Chondrocyte (in vitro differentiated cells): ENCODE results near the gene HIC2. TPM values are rescaled to one million over a fixed set of nuclear protein-coding genes. Genes with fewer than 3 reads are reported as not detected.
A peak's percentile ranks its signal among the peaks of the same experiment; 100 is the strongest.

Experiments
- DNase-seq: peaks from one replicate; pipeline ENCODE4 v3.0.0; 2021; ENCODE audit warnings: mixed read lengths, low spot score
- H3K27ac Mint-ChIP-seq: one replicate; pipeline ENCODE4 v1.8.0; 2021; ENCODE audit warnings: mild to moderate bottlenecking, moderate library complexity, mixed read lengths; ENCODE audit not compliant: unreplicated experiment
- H3K27me3 Mint-ChIP-seq: 2 replicates; pipeline ENCODE4 v1.8.0; 2021; ENCODE audit warnings: low read depth, mixed read lengths
- H3K36me3 Mint-ChIP-seq: 2 replicates; pipeline ENCODE4 v1.8.0; 2021; ENCODE audit warnings: low read depth, mixed read lengths
- H3K4me1 Mint-ChIP-seq: 2 replicates; pipeline ENCODE4 v1.8.0; 2021; ENCODE audit warnings: low read depth, mild to moderate bottlenecking, mixed read lengths
- H3K4me3 Mint-ChIP-seq: one replicate; pipeline ENCODE4 v1.8.0; 2021; ENCODE audit warnings: mild to moderate bottlenecking, moderate library complexity, mixed read lengths; ENCODE audit not compliant: unreplicated experiment
- H3K9me3 Mint-ChIP-seq: 2 replicates; pipeline ENCODE4 v1.8.0; 2021; ENCODE audit warnings: low read depth, mixed read lengths
- total RNA-seq: library from RNA; stranded (reverse); gene quantifications from 3 replicates; pipeline ENCODE4 v1.2.1, GENCODE V29; 2021
- TF ChIP-seq, protein P1 (sequence below): fragments of 200-600 bp; sonication (generic); IDR thresholded peaks from 2 replicates; pipeline ENCODE4 v1.5.0; 2021; ENCODE audit warnings: antibody characterized with exemption, mild to moderate bottlenecking, moderate library complexity

Gene HIC2
- total RNA-seq, 1 donor from 2014 or later: 4.5 TPM

DNA sequence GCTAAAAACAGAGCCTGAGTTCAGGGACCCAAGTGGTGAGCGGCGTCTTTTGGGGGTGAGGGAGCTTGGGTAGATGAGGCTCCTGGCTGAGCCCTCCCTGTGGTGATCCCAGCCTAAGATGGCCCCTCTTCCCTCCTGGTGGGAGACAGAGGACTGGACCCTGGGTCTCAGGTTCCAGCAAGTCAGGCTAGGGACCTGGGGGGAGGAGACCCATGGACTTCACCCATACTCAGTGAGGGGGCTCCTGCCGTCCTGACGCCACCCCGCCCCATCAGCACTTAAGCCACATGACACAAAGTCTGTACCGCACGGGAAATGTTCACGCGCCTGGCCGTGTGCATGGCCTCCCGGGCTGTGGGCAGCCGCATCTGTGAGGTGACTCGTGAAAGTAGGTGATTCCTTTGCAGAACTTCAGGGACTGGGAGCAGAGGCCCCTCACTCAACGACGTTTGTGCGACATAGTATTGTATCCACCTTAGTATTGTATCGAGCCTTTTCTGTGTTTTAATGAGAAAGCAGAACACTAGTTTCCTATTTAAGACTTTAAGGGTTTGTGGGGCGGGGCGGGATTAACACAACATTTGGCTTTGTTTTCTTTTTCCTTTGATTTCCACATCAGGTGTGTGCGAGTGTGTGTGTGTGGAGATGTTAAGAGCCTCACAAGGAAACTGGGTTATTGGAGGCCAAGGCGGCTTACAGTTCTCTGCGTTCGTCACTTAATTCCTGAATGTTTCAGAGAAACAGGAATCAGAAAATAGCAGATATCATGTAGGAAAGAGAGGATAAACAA lies 31.7 kb downstream of the HIC2 start:
- H3K27me3 Mint-ChIP-seq: no peaks in the 10 kb centered on the region
- TF ChIP-seq, protein P1, sequence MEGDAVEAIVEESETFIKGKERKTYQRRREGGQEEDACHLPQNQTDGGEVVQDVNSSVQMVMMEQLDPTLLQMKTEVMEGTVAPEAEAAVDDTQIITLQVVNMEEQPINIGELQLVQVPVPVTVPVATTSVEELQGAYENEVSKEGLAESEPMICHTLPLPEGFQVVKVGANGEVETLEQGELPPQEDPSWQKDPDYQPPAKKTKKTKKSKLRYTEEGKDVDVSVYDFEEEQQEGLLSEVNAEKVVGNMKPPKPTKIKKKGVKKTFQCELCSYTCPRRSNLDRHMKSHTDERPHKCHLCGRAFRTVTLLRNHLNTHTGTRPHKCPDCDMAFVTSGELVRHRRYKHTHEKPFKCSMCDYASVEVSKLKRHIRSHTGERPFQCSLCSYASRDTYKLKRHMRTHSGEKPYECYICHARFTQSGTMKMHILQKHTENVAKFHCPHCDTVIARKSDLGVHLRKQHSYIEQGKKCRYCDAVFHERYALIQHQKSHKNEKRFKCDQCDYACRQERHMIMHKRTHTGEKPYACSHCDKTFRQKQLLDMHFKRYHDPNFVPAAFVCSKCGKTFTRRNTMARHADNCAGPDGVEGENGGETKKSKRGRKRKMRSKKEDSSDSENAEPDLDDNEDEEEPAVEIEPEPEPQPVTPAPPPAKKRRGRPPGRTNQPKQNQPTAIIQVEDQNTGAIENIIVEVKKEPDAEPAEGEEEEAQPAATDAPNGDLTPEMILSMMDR: no peak
- H3K36me3 Mint-ChIP-seq: peaks cover 6% of the 10 kb centered on the region
- H3K4me3 Mint-ChIP-seq: no peak overlapping the region
- no peaks in the 10 kb centered on the region for H3K4me1 Mint-ChIP-seq
- peak; percentile 59 for DNase-seq
- H3K27ac Mint-ChIP-seq: no peak overlapping the region
- H3K9me3 Mint-ChIP-seq: no peaks in the 10 kb centered on the region

DNA sequence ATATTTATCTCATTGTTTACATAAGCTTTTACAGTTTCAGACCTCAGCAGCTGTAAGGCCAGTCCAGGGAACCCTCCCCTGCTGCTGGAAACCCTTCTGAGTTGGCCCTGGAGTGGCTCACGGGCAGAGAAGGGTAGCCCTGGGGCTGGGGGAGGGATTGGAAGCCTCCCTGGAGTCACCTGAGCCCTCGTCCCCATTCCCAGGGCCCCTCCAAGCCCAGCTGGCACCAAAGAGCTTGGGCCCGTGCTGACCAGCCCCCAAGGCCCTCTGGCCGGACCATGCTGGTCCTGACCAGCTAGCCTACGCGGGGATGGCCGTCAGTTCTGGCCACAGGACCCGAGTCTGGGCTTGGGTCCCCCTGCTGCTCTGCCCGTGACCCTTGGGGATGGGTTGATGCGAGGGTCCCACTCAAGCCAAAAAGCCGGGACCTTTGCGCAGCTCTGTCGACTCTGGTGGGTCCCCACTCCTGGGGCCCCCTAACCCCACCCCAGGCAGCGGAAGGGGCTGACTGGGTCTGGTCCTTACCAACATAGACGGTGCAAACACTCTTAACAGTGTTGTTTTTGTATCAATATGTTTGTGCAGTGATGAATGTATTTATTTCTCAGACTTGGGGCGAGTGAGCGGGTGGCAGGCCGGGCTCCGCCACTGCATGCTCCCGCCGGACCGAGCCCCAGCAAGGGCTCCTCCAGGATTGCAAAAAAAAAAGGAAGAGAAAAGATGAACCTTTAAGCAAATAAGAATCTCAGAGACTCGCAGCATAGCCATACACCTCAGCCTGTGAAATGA lies 32.6 kb downstream of the HIC2 start:
- no peak overlapping the region for H3K4me3 Mint-ChIP-seq
- TF ChIP-seq, protein P1: no peak
- H3K9me3 Mint-ChIP-seq: no peaks in the 10 kb centered on the region
- no peaks in the 10 kb centered on the region for H3K4me1 Mint-ChIP-seq
- H3K27ac Mint-ChIP-seq: no peak overlapping the region
- H3K36me3 Mint-ChIP-seq: peaks cover 6% of the 10 kb centered on the region
- no peaks in the 10 kb centered on the region for H3K27me3 Mint-ChIP-seq
- DNase-seq: peak; percentile 76

DNA sequence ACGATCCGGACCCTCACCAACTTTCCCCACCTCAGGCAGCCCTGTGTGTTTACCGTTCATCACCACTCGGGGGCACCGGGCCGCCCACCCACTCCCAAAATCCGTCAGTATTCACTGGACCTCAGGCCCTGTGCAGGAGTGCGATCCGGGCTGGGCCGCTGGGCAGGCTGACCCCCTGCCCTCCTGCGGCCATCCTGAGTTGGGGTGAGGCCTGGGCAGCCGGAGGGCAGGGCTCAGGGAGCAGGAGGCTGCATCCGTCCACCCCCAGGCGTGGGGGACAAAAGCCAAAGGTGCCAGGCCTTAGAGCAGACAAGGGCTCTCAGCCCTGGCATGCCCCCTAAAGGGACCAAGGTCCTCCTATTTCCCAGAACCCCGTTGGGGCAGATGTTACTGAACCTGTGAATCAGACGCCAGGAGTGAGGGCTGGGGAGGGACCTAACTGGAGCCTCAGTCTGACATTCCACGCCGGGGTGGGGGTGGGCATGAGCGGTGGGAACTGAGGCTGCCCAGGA lies 33.2 kb downstream of the HIC2 start:
- no peak overlapping the region for H3K27ac Mint-ChIP-seq
- TF ChIP-seq, protein P1: peak; percentile 23
- no peaks in the 10 kb centered on the region for H3K4me1 Mint-ChIP-seq
- H3K27me3 Mint-ChIP-seq: no peaks in the 10 kb centered on the region
- H3K36me3 Mint-ChIP-seq: peaks cover 4% of the 10 kb centered on the region
- H3K4me3 Mint-ChIP-seq: no peak overlapping the region
- H3K9me3 Mint-ChIP-seq: no peaks in the 10 kb centered on the region
- peak; percentile 67 for DNase-seq

DNA sequence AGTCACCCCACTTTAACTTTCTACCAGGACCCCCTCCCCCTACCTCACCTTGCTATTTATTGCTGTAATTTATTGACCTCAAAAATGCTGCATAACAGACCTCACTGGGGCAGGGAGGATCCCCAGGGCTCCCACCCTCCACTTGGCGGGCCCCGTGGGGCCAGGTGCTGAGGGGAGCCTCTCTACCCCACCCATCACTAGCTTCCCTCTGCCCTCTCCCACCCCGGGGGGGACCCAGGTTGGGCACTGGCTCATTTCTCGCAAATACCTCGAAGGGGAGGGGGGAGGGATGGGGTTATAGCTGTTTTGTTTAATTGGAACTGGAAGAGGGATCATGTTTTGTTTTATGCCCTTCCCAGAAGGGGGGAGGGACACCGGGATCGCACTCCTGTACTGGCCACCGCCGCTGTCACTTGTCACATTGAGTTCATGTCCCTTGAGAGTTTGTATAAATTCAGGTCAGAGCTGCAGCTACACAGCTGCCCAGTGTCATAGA lies 33.7 kb downstream of the HIC2 start:
- no peaks in the 10 kb centered on the region for H3K4me1 Mint-ChIP-seq
- H3K27me3 Mint-ChIP-seq: no peaks in the 10 kb centered on the region
- H3K36me3 Mint-ChIP-seq: peaks cover 4% of the 10 kb centered on the region
- TF ChIP-seq, protein P1: no peak
- H3K9me3 Mint-ChIP-seq: no peaks in the 10 kb centered on the region
- no peak overlapping the region for H3K27ac Mint-ChIP-seq
- H3K4me3 Mint-ChIP-seq: no peak overlapping the region
- peak; percentile 55 for DNase-seq
